Measurements from ENCODE around the gene SDF2L1.
"Not testable (repeated sequence)": the region's sequence is repeated elsewhere in the genome, so short reads cannot be mapped to it uniquely, and the experiment has no call there.

The SDF2L1 gene, protein sequence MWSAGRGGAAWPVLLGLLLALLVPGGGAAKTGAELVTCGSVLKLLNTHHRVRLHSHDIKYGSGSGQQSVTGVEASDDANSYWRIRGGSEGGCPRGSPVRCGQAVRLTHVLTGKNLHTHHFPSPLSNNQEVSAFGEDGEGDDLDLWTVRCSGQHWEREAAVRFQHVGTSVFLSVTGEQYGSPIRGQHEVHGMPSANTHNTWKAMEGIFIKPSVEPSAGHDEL

GRCh38 chr22:21641789-21642583 is at the start of gene SDF2L1:
TSS of gene SDF2L1 (plus strand) at chr22:21642302. CDS start at chr22:21642337, 35 bp downstream.
- DNase-seq (ENCODE audit: low read depth in 2 of 2), result peak; percentile 94 to 95

GRCh38 chr22:21592422-21592821 is 49.7 kb upstream of the SDF2L1 start:
- no peak for DNase-seq (ENCODE audit: low read depth in 2 of 2)

DNA sequence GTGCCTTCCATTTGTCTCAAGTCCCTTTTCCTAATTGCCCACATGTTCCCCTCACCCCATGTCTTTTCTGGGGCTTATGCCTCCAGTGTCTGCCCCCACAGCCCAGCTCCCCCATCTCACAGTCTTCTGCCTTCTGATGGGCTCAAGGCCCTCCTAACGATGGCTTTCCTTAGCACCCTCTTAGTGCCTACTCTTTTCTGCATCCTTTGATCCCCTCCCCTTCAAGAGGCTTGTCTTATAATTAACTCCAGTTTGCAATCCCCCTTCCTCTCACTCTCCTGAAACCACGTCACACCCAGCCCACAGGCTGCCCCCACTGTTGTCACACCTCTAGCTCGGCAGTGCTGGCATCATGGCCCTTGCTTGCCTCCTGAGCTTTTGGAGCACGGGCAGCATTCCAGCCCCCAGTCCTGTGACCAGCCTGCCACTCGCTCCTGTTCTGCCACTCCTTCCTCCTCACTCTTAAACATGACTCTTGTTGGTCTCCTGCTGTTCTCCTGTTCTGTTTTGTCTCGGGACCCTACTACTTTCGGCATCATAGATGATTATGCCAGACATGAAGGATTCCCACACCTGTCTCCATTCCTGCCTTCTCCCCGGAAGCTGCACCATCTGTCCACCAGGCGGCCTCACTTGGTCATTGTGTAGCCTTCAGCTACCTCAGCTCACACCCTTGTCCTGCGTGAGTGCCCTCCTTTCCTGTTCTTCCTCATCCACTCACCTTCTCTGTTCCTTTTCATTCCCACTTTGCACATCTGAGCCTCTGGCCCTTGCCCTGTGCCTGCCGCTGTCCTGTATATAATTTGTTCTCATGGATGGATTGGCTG is 48.5 kb upstream of the SDF2L1 start:
- DNase-seq (ENCODE audit: low read depth in 2 of 2), result no peak

DNA sequence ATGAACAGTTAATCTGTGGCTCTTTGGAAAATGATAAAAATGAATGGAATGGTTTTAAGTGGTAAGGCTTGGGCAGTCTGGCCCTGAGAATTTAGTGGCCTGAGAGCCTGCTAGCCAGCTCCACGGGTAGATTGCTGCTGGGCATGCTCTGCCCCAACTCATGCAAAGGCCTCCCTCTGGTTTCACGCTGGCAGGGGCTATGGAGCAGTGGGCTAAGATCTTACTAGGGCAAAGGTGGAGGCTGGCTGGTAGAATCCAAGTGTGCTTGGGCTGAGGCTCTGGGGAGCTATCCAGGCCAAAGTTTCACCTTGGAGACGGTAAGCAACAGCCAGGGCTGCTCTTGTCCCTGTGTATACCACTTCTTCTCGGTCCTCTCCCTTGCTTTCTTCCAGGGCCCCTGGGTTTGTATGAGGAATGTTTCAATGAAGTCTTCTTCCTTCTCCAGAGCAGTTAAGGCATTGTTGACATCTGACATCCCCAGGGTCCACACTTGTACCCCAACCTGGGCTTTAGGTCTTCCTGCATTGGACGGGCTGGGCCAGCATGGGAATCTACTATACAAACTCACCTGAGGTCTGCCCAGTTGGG is 47.1 kb upstream of the SDF2L1 start:
- DNase-seq (ENCODE audit: low read depth in 2 of 2), result no peak

DNA sequence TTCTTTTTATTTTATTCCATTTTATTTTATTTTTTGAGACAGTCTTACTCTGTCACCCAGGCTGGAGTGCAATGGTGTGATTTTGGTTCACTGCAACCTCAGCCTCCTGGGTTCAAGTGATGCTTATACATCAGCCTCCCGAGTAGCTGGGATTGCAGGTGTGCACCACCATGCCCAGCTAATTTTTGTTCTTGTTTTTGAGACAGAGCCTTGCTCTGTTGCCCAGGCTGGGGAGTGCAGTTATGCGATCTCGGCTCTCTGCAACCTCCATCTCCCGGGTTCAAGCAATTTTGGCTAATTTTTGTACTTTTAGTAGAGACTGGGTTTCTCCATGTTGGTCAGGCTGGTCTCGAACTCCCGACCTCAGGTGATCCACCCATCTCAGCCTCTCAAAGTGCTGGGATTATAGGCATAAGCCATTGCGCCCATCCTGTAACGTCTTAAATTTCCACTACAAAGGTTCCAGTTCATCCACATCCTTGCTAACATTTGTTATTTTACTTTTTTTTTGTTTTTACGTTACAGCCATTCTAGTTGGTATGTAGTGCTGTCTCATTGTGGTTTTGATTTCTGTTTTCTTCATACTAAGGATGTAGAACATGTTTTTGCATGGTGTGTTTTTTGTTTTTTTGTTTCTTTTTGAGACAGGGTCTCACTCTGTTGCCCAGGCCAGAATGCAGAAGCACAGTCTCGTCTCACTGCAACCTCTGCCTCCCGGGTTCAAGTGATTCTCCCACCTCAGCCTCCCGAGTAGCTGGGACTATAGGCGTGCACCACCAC is 45.6 kb upstream of the SDF2L1 start:
- DNase-seq (ENCODE audit: low read depth in 2 of 2), result not testable (repeated sequence)

GRCh38 chr22:21598302-21598701 is 43.8 kb upstream of the SDF2L1 start:
- no peak for DNase-seq (ENCODE audit: low read depth in 2 of 2)

DNA sequence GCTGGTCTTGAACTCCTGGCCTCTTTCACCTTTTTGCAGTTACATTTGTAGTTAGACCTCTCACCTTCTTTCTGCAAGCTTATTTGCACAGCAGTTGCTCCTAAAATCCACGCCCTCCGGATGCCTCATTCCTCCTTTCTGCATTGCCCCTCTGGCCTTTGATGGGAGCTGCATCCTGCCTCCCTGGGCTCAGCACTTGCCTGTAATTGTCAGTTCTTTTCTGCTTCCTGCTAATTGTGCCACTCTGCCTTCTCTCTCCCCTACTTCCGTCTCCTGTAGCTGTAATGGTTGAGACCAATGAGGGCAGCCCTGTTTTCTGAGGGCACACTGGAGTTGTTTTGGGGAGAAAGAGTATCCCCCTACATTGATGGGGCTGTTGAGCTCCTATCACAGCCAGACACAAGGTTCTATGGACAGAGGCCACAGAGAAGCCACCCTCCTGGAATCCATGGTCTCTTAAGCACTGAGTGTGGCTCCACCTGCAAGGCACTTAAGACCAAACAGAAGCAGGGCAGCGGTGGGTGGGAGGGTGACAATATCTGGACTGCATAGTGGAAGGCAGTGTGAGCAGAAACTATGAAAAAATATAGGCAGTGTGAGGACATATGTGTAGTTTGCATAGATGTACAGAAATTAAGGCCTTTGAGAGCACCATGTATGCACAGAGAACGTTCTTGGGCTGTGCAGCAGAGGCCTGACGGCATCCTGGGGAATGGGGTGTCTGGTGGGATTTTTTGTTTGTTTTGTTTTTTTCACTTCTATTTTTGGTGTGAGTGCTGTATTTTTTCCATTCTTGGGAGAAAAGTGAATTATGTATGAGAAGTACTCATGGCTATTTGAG is 42.8 kb upstream of the SDF2L1 start:
- no peak for DNase-seq (ENCODE audit: low read depth in 2 of 2)

GRCh38 chr22:21602579-21602978 is 39.5 kb upstream of the SDF2L1 start:
- DNase-seq (ENCODE audit: low read depth in 2 of 2), result no peak

GRCh38 chr22:21603973-21604372 is 38.1 kb upstream of the SDF2L1 start:
- no peak for DNase-seq (ENCODE audit: low read depth in 2 of 2)

- DNase-seq (ENCODE audit: low read depth in 2 of 2), result no peak
These were observed 36.1 kb upstream of the SDF2L1 start for GRCh38 chr22:21605887-21606564.

GRCh38 chr22:21606775-21607174 is 35.3 kb upstream of the SDF2L1 start:
- no peak for DNase-seq (ENCODE audit: low read depth in 2 of 2)

DNA sequence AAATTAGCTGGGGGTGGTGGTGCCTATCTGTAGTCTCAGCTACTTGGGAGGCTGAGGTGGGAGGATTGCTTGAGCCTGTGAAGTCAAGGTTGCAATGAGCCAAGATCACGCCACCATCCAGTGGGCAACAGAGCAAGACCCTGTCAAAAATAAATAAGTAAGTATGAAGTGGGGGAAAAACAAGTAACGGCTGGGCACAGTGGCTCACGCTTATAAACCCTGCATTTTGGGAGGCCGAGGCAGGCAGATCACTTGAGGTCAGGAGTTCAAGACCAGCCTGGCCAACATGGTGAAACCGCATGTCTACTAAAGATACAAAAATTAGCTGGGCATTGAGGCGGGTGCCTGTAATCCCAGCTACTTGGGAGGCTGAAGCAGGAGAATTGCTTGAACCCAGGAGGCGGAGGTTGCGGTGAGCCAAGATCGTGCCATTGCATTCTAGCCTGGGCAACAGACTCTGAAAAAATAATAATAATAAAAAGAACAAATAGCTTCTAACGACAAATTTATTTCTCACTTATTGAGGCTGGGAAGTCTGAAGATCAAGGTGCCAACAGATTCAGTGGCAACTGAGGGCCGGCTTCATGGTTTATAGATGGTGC is 32.4 kb upstream of the SDF2L1 start:
- DNase-seq (ENCODE audit: low read depth in 2 of 2), result not testable (repeated sequence)

DNA sequence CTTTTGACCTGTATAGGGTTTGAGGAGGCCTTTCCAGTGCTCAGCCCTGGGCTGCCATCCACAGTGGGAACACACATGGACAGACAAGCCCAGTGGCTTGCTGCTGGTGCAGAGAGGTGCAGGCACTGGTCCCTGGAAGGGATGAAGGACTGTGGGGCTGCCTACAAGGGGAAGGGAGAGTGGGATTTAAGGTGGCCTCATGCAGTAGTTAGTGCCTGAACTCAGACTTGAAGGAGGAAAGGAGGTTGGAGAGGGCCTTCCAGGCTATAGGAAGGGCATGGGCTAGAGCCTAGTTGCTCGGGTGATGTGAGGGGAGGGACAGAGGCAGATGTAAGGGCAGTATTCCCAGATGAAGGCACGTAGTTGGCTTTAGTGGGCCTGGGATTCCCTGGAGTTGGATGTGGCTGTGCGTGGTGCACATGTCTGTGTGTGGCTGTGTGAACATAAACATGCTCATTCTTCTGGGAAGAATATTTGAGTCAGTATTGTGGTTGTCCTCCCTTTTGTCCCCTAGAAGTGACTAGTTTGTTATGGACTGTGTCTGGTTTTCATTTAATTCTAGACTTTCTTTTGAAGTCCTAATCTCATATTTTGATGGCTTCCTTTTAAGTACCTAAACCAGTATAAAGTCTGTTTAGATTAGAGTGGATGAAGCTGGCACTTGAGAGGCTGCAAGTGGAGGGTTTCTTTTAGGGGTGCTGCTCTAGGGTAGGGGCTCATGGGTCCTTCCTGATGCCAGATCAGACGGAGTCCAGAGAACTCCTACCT is 30.7 kb upstream of the SDF2L1 start:
- DNase-seq (ENCODE audit: low read depth in 2 of 2), result no peak

GRCh38 chr22:21612858-21613257 is 29.2 kb upstream of the SDF2L1 start:
- DNase-seq (ENCODE audit: low read depth in 2 of 2), result no peak

DNA sequence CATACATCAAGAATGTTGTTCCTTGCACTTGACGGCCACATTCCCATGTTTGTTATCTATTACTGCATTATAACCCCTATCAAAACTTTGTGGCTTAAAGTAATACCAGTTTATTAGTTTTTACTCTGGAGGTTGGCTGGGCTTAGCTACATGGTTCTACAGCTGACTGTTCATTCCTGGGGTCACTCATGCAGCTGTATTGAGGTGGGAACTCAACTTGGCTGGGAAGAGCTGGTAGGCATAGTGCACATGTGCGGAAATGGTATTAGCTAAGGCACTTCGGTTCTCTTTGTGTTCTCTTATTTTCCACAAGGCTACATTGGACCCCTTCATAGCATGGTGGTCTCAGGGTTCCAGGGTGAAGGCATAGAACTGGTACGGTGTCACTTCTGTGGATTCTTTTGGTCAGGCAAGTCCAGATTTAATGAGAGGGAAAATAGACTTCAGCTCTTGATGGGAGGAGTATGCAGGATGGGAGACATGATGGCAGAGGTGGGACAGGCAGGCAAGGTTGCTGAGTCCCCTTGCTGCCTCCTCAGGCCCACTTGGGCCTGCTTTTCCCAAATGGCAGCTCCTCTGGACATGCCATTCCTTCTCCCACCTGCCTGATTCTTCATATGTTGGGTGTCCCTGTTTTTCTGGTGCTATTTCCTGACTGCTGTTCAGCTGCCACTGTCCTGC is 28.4 kb upstream of the SDF2L1 start:
- no peak for DNase-seq (ENCODE audit: low read depth in 2 of 2)

DNA sequence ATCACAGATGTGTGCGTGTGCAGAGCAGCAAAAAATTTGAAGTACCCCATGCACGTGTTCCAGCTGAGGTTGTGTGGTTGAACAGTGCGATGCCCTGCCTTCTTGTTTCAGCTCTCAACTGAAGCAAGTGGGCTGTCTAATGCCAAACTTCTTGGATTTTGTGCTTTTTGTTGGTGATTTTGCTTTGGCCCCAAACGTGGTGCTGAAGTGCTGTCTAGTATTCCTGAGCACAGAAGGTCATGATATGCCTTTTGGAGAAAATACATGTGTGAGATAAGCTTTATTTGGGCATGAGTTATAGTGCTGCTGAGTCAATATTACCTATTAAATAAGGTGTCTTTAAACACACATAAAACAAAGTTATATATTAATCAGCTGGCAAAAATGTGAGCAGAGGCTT is 26.4 kb upstream of the SDF2L1 start:
- no peak for DNase-seq (ENCODE audit: low read depth in 2 of 2)

GRCh38 chr22:21617337-21617736 is 24.8 kb upstream of the SDF2L1 start:
- not testable (repeated sequence) for DNase-seq (ENCODE audit: low read depth in 2 of 2)

DNA sequence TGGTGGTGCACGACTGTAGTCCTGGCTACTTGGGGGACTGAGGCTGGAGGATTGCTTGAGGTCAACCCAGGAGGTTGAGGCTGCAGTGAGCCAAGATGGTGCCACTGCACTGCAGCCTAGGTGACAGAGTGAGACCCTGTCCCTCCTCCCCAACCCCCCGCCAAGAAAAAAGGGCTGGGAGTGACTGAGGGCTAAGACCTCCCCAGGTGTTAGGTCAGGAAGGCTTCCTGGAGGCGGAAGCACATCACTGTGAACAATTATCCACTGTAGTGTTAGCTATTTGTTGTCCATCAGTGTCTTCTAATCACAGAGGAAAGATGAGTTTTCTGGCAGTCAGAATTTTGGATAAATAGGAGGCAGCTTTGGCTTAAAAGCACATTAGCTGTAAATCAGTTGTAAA is 21.1 kb upstream of the SDF2L1 start:
- no peak for DNase-seq (ENCODE audit: low read depth in 2 of 2)

Data from stimulated activated CD8-positive, alpha-beta memory T cell treated with anti-CD3 and anti-CD28 coated beads, Interleukin-7, amount 100 ng/mL, for 1 hour (primary cell).